Cerebellar cortex (tissue), 1 donor: ENCODE measurements around the gene RFC2.
A peak's percentile ranks its signal among the peaks of the same experiment; 100 is the strongest.

ENCODE experiments used
- DNase-seq: peaks from one replicate; pipeline ENCODE4 v3.0.0-alpha.2; 2015; ENCODE audit warnings: low spot score

Gene RFC2

GRCh38 chr7:74190259-74190658, 63.9 kb downstream of the RFC2 start:
- DNase-seq = no peak

DNA sequence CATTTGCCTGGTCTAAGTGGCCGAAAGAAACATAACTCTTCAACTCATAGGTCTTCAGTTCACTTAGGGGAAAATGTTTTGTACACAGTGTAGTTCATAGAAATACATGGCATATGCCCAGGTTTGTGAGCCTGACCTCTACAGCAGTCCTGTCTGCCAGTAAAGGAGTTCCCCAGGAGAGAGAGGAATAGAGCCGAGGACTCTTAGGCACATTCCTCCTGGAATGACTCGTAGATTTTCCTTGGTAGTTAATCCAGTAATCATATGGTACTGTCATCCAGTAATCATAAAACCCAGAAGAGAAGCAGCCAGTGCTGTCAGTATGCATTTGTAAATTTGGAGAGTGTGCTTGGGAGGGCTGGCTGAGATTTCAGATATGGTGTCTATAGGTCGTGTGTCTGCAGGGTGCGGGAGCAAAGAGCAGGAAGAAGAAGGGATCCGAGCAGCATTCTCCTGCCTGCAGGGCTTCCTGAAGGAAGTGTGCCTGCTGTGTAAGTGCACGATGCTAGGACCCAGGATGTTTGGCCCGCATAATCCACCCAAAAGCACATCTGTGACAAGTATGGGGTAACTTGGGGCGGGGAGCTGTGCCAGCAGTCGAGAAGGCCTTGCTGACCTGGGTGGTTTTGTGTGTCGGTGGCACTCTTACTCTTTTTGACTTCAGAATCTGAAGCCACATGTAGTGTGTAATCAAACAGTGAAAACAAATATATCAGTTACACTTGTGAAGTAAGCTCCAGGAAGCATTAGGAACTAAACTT, 66.1 kb downstream of the RFC2 start:
- no peak for DNase-seq

DNA sequence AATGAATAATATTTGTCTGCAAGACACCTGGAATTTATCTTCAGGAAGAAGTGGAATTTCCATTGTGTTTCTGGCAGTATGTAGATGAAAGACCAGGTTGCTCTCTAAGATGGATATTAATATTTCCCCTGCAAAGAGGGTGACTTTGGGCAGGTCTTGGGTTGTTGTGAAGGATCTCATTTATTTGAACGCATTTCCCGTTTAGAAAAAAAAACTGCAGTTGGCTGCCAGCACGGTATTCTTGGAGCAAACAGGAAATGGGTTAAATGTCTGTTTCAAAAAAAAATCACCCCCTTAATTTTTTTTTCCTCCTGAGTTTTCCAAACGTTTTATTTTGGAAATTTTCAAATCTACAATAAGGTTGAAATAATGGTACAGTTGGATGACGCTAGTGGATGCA, 68.6 kb downstream of the RFC2 start:
- DNase-seq = no peak

DNA sequence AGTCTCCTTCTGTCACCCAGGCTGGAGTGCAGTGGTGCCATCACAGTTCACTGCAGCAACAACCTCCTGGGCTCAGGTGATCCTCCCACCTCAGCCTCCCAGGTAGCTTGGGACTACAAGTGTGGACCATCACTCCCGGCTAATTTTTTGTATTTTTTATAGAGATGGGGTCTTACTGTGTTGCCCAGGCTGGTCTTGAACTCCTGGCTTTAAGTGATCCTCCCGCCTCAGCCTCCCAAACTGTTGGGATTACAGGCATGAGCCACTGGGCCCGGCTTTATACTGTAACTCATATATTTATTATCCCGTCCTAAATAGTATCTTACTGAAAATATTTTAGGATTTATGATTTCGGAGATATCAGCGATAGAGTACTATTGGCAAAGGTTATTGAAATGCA, 69.2 kb downstream of the RFC2 start:
- no peak for DNase-seq

GRCh38 chr7:74183653-74184450, 70.3 kb downstream of the RFC2 start:
- DNase-seq = peak; percentile 40

DNA sequence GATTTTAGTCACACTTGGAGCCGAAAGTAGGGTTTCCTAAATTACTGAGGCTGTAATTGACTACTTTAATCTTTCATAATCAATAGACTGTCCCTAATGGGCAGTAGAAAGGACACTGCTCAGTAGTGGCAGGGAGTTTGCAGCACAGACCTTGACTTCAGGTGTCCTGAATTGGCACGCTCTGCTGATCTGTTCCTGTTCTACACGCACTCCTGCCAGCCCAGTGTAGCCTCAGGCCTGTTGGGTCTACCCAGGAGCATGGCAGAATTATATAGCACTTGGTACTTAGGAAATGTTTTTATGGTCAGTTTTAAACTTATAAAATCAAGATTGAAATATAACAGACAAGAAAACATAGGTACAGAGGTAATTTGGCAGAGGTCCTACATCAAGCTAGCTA, 71.1 kb downstream of the RFC2 start:
- peak; percentile 50 for DNase-seq

GRCh38 chr7:74182453-74183090, 71.6 kb downstream of the RFC2 start:
- peak; percentile 62 for DNase-seq

- no peak for DNase-seq
Observed at GRCh38 chr7:74181821-74182220, 72.4 kb downstream of the RFC2 start.
